A549 (cell line): ENCODE measurements around the gene NANOS2. TPM values are rescaled to one million over a fixed set of nuclear protein-coding genes. Genes with fewer than 3 reads are reported as not detected.

Experiments used
- ATAC-seq, 2 experiments: fragments of 200-7000 bp in 1 of 2; fragments of >200 bp in 1 of 2; cut with Nextera tagmentation in 1 of 2; cut with Tn5 transposase in 1 of 2; 3 replicates each; pipeline versions ENCODE4 v1.8.0 to v1.9.1; 2018 to 2020; ENCODE audit warnings: mild to moderate bottlenecking in 1 of 2, moderate library complexity in 1 of 2
- CTCF ChIA-PET: fragments of 300-600 bp; sonication (Branson Sonifier 250); formaldehyde crosslinking; extraction: SDS; loops from one replicate; lab custom pipeline; 2021; ENCODE audit warnings: antibody characterized with exemption, inconsistent platforms; lab: Yijun Ruan, JAX
- POLR2A ChIA-PET: fragments of 350-600 bp; formaldehyde crosslinking; extraction: SDS; loops from one replicate; lab custom pipeline; 2021; ENCODE audit warnings: antibody characterized with exemption, inconsistent platforms; lab: Yijun Ruan, JAX
- DNase-seq, 2 experiments: peaks; one replicate each; pipeline versions ENCODE4 v3.0.0 to v3.0.0-alpha.2; 2011 to 2016; ENCODE audit warnings: low read depth in 1 of 2, low spot score in 1 of 2
- FAIRE-seq: peaks from 2 replicates; lab custom pipeline; 2011; peaks lifted over from hg19 to GRCh38; lab: Jason Lieb, UNC
- H3K27ac ChIP-seq, 2 experiments: fragments of >200 bp; sonication (Bioruptor Twin); formaldehyde crosslinking; 3 replicates each; pipeline ENCODE4 v1.5.1; 2016 to 2017
- H3K4me1 ChIP-seq: fragments of >200 bp; sonication (Bioruptor Twin); formaldehyde crosslinking; 3 replicates; pipeline ENCODE4 v1.6.1; 2016
- H3K4me2 ChIP-seq: fragments of >200 bp; sonication (Bioruptor Twin); formaldehyde crosslinking; 3 replicates; pipeline ENCODE4 v1.6.1; 2016
- H3K4me3 ChIP-seq: fragments of >200 bp; sonication (Bioruptor Twin); formaldehyde crosslinking; 3 replicates; pipeline ENCODE4 v1.5.1; 2016
- H3K9me3 ChIP-seq: fragments of >200 bp; sonication (Bioruptor Twin); formaldehyde crosslinking; 3 replicates; pipeline ENCODE4 v1.6.1; 2016
- CEBPB ChIP-seq, 2 experiments: fragments of >200 bp in 1 of 2; sonication (Bioruptor Twin) in 1 of 2; formaldehyde crosslinking in 1 of 2; IDR thresholded peaks; 2 replicates each; pipeline ENCODE4 v1.6.1; 2012 to 2016
- CHD2 ChIP-seq: fragments of 150-350 bp; IDR thresholded peaks from 2 replicates; pipeline ENCODE4 v1.6.1; 2014; ENCODE audit warnings: low read length; ENCODE audit not compliant: partially characterized antibody
- EHF ChIP-seq: fragments of 250-450 bp; sonication (Bioruptor Pico); IDR thresholded peaks from 2 replicates; pipeline ENCODE4 v1.5.0; 2020; ENCODE audit warnings: mild to moderate bottlenecking
- FOXS1 ChIP-seq: fragments of 250-450 bp; sonication (Bioruptor Pico); IDR thresholded peaks from 2 replicates; pipeline ENCODE4 v1.5.0; 2020; ENCODE audit warnings: mild to moderate bottlenecking, moderate library complexity
- GATA3 ChIP-seq: IDR thresholded peaks from 2 replicates; pipeline ENCODE4 v1.6.1; 2012; ENCODE audit warnings: borderline replicate concordance
- HES2 ChIP-seq: fragments of >200 bp; sonication (Bioruptor Twin); formaldehyde crosslinking; IDR thresholded peaks from 2 replicates; pipeline ENCODE4 v1.6.1; 2016
- HOXB5 ChIP-seq: fragments of 250-450 bp; sonication (Bioruptor Pico); IDR thresholded peaks from 2 replicates; pipeline ENCODE4 v1.5.0; 2020; ENCODE audit warnings: mild to moderate bottlenecking, moderate library complexity
- KDM1A ChIP-seq: fragments of 200-600 bp; sonication (generic); IDR thresholded peaks from 2 replicates; pipeline ENCODE4 v1.6.1; 2016; ENCODE audit warnings: low read depth, mild to moderate bottlenecking
- KDM5A ChIP-seq: fragments of 200-600 bp; sonication (generic); IDR thresholded peaks from 2 replicates; pipeline ENCODE4 v1.6.1; 2016; ENCODE audit warnings: antibody characterized with exemption, mild to moderate bottlenecking
- MAFK ChIP-seq: fragments of 450-650 bp; IDR thresholded peaks from 2 replicates; pipeline ENCODE4 v1.6.1; 2014; ENCODE audit not compliant: partially characterized antibody
- MAZ ChIP-seq: fragments of 150-350 bp; IDR thresholded peaks from 2 replicates; pipeline ENCODE4 v1.6.1; 2014; ENCODE audit warnings: antibody characterized with exemption, low read depth, low read length, borderline replicate concordance
- MYC ChIP-seq: IDR thresholded peaks from 2 replicates; pipeline ENCODE4 v1.6.1; 2012; ENCODE audit warnings: mild to moderate bottlenecking, inconsistent platforms, low read length, improper control_type of control experiment, borderline replicate concordance
- NFE2L2 ChIP-seq: fragments of 150-350 bp; conservative IDR thresholded peaks from 2 replicates; pipeline ENCODE4 v1.6.1; 2014; ENCODE audit warnings: low read length
- PBX3 ChIP-seq: IDR thresholded peaks from 2 replicates; pipeline ENCODE4 v1.6.1; 2012
- PHF8 ChIP-seq: fragments of 200-600 bp; sonication (generic); IDR thresholded peaks from 2 replicates; pipeline ENCODE4 v1.6.1; 2016; ENCODE audit warnings: low read depth, mild to moderate bottlenecking, antibody characterized with exemption, moderate library complexity, borderline replicate concordance
- POLR2AphosphoS2 ChIP-seq: conservative IDR thresholded peaks from 2 replicates; pipeline ENCODE4 v1.6.1; 2012; ENCODE audit warnings: low read length, improper control_type of control experiment, inconsistent platforms
- RARB ChIP-seq: fragments of 250-450 bp; sonication (Bioruptor Pico); IDR thresholded peaks from 2 replicates; pipeline ENCODE4 v1.8.0; 2021; ENCODE audit warnings: mild to moderate bottlenecking, moderate library complexity
- RFX5 ChIP-seq: fragments of 450-650 bp; IDR thresholded peaks from 2 replicates; pipeline ENCODE4 v1.7.1; 2014; ENCODE audit warnings: antibody characterized with exemption, mild to moderate bottlenecking, moderate library complexity
- SMC3 ChIP-seq: fragments of >200 bp; sonication (Bioruptor Twin); formaldehyde crosslinking; IDR thresholded peaks from 3 replicates; pipeline ENCODE4 v1.6.1; 2018; ENCODE audit warnings: inconsistent platforms
- USF2 ChIP-seq: fragments of 450-650 bp; IDR thresholded peaks from 2 replicates; pipeline ENCODE4 v1.6.1; 2014; ENCODE audit warnings: antibody characterized with exemption
- ZFP36 ChIP-seq: fragments of 450-650 bp; IDR thresholded peaks from 2 replicates; pipeline ENCODE4 v1.6.1; 2014; ENCODE audit warnings: borderline replicate concordance; ENCODE audit not compliant: partially characterized antibody
- ZSCAN20 ChIP-seq: fragments of 250-450 bp; sonication (Bioruptor Pico); IDR thresholded peaks from 2 replicates; pipeline ENCODE4 v1.8.0; 2022; ENCODE audit warnings: mild to moderate bottlenecking, moderate library complexity
- WGBS: methylation state at CpG from one replicate; pipeline ENCODE4 v1.1.6; 2017; ENCODE audit errors: missing lambda C conversion rate; 5-methylcytosine and 5-hydroxymethylcytosine counted together
- polyA plus RNA-seq, 4 experiments: library from polyadenylated mRNA; depleted of rRNA in 3 of 4; stranded (reverse); fragments of >200 nt; fragmentation: RNase III in 1 of 4; extraction: RNeasy Plus Mini Kit Qiagen cat#74134 plus additional on column Dnase treatment in 1 of 4; gene quantifications; 2 replicates in 3 of 4; 3 replicates in 1 of 4; pipeline ENCODE4 v1.2.3, GENCODE V29; 2011 to 2017

Gene NANOS2
- polyA plus RNA-seq, 2 of the 4 experiments (the other 2 are of a cell fraction): not detected

- TF ChIP-seq PBX3 (no peak), HOXB5 (CRISPR knock-in tag) (0 out of 2 replicates have a peak, but pooled peaks have one; percentile 48), USF2 (peak; percentile 89), RFX5 (no peak), SMC3 (no peak), KDM1A (no peak), KDM5A (peak; percentile 79; the same call in 1 of the 2 replicates), RARB (CRISPR knock-in tag) (no peak)
Observed at GRCh38 chr19:45927565-45928261, 13.1 kb upstream of the NANOS2 start (continued).

- ATAC-seq: no peak
- Histone ChIP-seq H3K9me3 (no peaks in the 10 kb centered on the region; the same call in 2 of the 3 replicates), H3K4me3 (no peak overlapping the region), H3K4me1 (peaks cover 3% of the 10 kb centered on the region; the same call in 1 of the 3 replicates), H3K27ac (no peak overlapping the region), H3K4me2 (no peak overlapping the region)
- no peak for DNase-seq
- WGBS: 41% methylated on average over 6 of the region's 6 CpGs
- no peak for FAIRE-seq
- CTCF ChIA-PET: interaction anchor here (0.7 to 1.5 kb wide), 3 partner anchors 23 to 486 kb away, joined by 3 to 4 read pairs (median 3); partner anchors contain the start of gene FOXA3
- POLR2A ChIA-PET: no interaction called here
- no peak for TF ChIP-seq GATA3
- no peak for TF ChIP-seq RFX5
- no peak for TF ChIP-seq NFE2L2
- TF ChIP-seq USF2: no peak
- TF ChIP-seq CEBPB (IDR thresholded peaks at IDR 0.05): no peak
- no peak for TF ChIP-seq FOXS1 (CRISPR knock-in tag)
- no peak for TF ChIP-seq SMC3
- no peak for TF ChIP-seq EHF
- no peak for TF ChIP-seq CHD2
Observed at GRCh38 chr19:45924891-45925447, 10.4 kb upstream of the NANOS2 start.

- 63% methylated on average over 9 of the region's 9 CpGs for WGBS
- CTCF ChIA-PET: interaction anchor here (0.7 to 1.4 kb wide), 2 partner anchors 13 to 95 kb away, joined by 3 read pairs; no protein-coding TSS in a partner anchor
Observed at GRCh38 chr19:45922281-45922680, 7.7 kb upstream of the NANOS2 start.

More at GRCh38 chr19:45922281-45922680, 7.7 kb upstream of the NANOS2 start:
- TF ChIP-seq SMC3: no peak
- no peak for TF ChIP-seq HES2
- no peak for TF ChIP-seq PHF8
- no peak for TF ChIP-seq MAZ
- TF ChIP-seq KDM1A: no peak
- no peak for TF ChIP-seq CEBPB (IDR thresholded peaks at IDR 0.05)
- TF ChIP-seq MAFK: no peak
- no peak for TF ChIP-seq ZSCAN20 (CRISPR knock-in tag)
- TF ChIP-seq RFX5: no peak
- no peak for TF ChIP-seq GATA3
- no peak for TF ChIP-seq CHD2
- TF ChIP-seq POLR2AphosphoS2: no peak
- no peak for TF ChIP-seq KDM5A
- TF ChIP-seq ZFP36: no peak
- no peak for TF ChIP-seq MYC
- POLR2A ChIA-PET: no interaction called here
- FAIRE-seq (no peak), ATAC-seq (peak; percentile 64 to 86; a peak in 3 of 6 replicates), DNase-seq (peak; percentile 66)
- Histone ChIP-seq H3K27ac (no peak overlapping the region), H3K4me2 (no peak overlapping the region), H3K4me1 (no peaks in the 10 kb centered on the region), H3K4me3 (no peak overlapping the region), H3K9me3 (no peaks in the 10 kb centered on the region; the same call in 2 of the 3 replicates)
